ENCODE results near the gene PPP5C. TPM values are rescaled to one million over a fixed set of nuclear protein-coding genes. Genes with fewer than 3 reads are reported as not detected.
"Not testable (repeated sequence)": the region's sequence is repeated elsewhere in the genome, so short reads cannot be mapped to it uniquely, and the experiment has no call there.

The PPP5C gene
- total RNA-seq, 1 donor from 2014 or later, result 86.4 TPM

GRCh38 chr19:46311444-46311843 lies 35.4 kb upstream of the PPP5C start:
- TF ChIP-seq, protein P1, sequence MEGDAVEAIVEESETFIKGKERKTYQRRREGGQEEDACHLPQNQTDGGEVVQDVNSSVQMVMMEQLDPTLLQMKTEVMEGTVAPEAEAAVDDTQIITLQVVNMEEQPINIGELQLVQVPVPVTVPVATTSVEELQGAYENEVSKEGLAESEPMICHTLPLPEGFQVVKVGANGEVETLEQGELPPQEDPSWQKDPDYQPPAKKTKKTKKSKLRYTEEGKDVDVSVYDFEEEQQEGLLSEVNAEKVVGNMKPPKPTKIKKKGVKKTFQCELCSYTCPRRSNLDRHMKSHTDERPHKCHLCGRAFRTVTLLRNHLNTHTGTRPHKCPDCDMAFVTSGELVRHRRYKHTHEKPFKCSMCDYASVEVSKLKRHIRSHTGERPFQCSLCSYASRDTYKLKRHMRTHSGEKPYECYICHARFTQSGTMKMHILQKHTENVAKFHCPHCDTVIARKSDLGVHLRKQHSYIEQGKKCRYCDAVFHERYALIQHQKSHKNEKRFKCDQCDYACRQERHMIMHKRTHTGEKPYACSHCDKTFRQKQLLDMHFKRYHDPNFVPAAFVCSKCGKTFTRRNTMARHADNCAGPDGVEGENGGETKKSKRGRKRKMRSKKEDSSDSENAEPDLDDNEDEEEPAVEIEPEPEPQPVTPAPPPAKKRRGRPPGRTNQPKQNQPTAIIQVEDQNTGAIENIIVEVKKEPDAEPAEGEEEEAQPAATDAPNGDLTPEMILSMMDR (IDR thresholded peaks at IDR 0.05; ENCODE audit: unreplicated experiment), result no peak
- Mint-ChIP-seq H3K4me3 (no peak overlapping the region), H3K4me1 (no peaks in the 10 kb centered on the region), H3K27ac (no peak overlapping the region), H3K36me3 (peaks cover 55% of the 10 kb centered on the region), H3K9me3 (peaks cover 1% of the 10 kb centered on the region), H3K27me3 (ENCODE audit: low read depth) (no peaks in the 10 kb centered on the region)
- no peak for DNase-seq (ENCODE audit: low spot score in 2 of 2, unreplicated experiment in 2 of 2)

GRCh38 chr19:46313540-46314469 lies 33.1 kb upstream of the PPP5C start:
- H3K4me1 Mint-ChIP-seq; H3K27ac Mint-ChIP-seq; DNase-seq (ENCODE audit: low spot score in 2 of 2, unreplicated experiment in 2 of 2); H3K4me3 Mint-ChIP-seq; H3K27me3 Mint-ChIP-seq (ENCODE audit: low read depth); H3K9me3 Mint-ChIP-seq: not testable (repeated sequence)
- peaks cover 46% of the 10 kb centered on the region for H3K36me3 Mint-ChIP-seq

DNA sequence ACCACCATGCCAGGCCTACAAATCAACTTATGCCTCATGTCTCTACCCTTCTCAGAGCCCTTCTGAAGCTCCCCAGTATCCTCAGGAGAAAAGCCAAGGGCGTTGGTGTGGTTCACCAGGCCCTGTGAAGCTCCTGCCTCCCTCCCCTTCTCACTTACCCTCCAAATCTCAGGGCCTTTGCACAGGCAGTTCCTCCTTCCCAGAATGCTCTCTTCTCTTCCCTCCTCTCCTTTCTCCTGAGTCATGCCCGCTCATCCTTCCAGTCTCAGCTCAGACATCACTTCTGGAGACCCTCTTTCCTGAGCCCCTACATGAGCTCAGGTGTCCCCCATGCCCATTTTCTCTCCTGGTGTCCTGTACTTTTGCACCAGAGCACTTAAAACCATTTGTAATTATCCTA lies 29.5 kb upstream of the PPP5C start:
- no peak overlapping the region for H3K27ac Mint-ChIP-seq
- H3K4me1 Mint-ChIP-seq, result no peaks in the 10 kb centered on the region
- TF ChIP-seq, protein P1 (IDR thresholded peaks at IDR 0.05; ENCODE audit: unreplicated experiment), result no peak
- DNase-seq (ENCODE audit: low spot score in 2 of 2, unreplicated experiment in 2 of 2), result no peak
- H3K36me3 Mint-ChIP-seq, result peaks cover 36% of the 10 kb centered on the region
- no peak overlapping the region for H3K4me3 Mint-ChIP-seq
- no peaks in the 10 kb centered on the region for H3K9me3 Mint-ChIP-seq
- no peaks in the 10 kb centered on the region for H3K27me3 Mint-ChIP-seq (ENCODE audit: low read depth)

DNA sequence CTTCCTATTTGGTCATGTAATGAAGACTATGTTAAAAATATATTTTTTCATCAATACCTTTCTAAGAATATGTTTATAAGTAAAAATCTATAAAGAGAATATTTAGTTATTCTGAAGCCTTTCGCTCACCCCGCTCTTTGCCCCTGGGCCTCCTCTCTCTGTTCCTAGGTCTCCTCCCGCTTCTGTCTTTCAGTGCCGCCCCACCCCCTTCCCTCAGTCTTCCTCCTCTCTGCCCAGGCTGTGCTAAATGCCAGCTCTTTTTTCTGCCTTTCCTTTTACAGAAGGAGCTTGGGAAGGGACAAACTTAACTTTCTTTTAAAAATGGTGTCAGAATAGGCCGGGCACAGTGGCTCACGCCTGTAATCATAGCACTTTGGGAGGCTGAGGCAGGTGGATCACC lies 27.3 kb upstream of the PPP5C start:
- H3K36me3 Mint-ChIP-seq, result peaks cover 48% of the 10 kb centered on the region
- no peaks in the 10 kb centered on the region for H3K27me3 Mint-ChIP-seq (ENCODE audit: low read depth)
- TF ChIP-seq, protein P1 (IDR thresholded peaks at IDR 0.05; ENCODE audit: unreplicated experiment), result no peak
- no peaks in the 10 kb centered on the region for H3K4me1 Mint-ChIP-seq
- H3K9me3 Mint-ChIP-seq, result no peaks in the 10 kb centered on the region
- no peak overlapping the region for H3K27ac Mint-ChIP-seq
- DNase-seq (ENCODE audit: low spot score in 2 of 2, unreplicated experiment in 2 of 2), result no peak
- H3K4me3 Mint-ChIP-seq, result no peak overlapping the region

- Mint-ChIP-seq H3K4me1 (no peaks in the 10 kb centered on the region), H3K27me3 (ENCODE audit: low read depth) (no peaks in the 10 kb centered on the region), H3K27ac (no peak overlapping the region), H3K4me3 (no peak overlapping the region), H3K9me3 (peaks cover 4% of the 10 kb centered on the region), H3K36me3 (peaks cover 51% of the 10 kb centered on the region)
- TF ChIP-seq, protein P1 (IDR thresholded peaks at IDR 0.05; ENCODE audit: unreplicated experiment), result no peak
- no peak for DNase-seq (ENCODE audit: low spot score in 2 of 2, unreplicated experiment in 2 of 2)
Measured at GRCh38 chr19:46320559-46320958, 26.3 kb upstream of the PPP5C start.

DNA sequence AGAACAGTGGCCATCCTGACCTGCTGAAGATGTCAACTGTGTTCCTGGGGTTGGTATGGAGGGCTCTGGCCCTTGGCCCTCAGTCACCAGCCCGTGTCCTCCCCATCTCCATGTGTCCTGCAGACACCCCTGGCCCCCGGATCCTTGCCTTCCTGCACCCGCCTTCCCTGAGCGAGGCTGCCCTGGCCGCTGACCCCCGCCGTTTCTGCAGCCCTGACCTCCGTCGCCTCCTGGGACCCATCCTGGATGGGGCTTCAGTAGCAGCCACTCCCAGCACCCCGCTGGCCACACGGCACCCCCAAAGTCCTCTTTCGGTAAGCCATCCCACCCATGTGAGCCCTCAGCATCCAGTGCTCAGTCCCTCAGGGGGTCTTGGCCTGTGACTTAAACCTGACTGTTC lies 25.2 kb upstream of the PPP5C start:
- H3K27ac Mint-ChIP-seq, result no peak overlapping the region

GRCh38 chr19:46323227-46323626 lies 23.7 kb upstream of the PPP5C start:
- not testable (repeated sequence) for H3K27me3 Mint-ChIP-seq (ENCODE audit: low read depth); H3K4me1 Mint-ChIP-seq; H3K4me3 Mint-ChIP-seq; H3K27ac Mint-ChIP-seq; DNase-seq (ENCODE audit: low spot score in 2 of 2, unreplicated experiment in 2 of 2)
- Mint-ChIP-seq H3K9me3 (peaks cover 23% of the 10 kb centered on the region), H3K36me3 (peaks cover 63% of the 10 kb centered on the region)

More for the DNA sequence above, 25.2 kb upstream of the PPP5C start:
- H3K9me3 Mint-ChIP-seq, result peaks cover 15% of the 10 kb centered on the region
- no peak for DNase-seq (ENCODE audit: low spot score in 2 of 2, unreplicated experiment in 2 of 2)
- H3K4me3 Mint-ChIP-seq, result no peak overlapping the region
- no peaks in the 10 kb centered on the region for H3K4me1 Mint-ChIP-seq
- no peaks in the 10 kb centered on the region for H3K27me3 Mint-ChIP-seq (ENCODE audit: low read depth)
- peaks cover 58% of the 10 kb centered on the region for H3K36me3 Mint-ChIP-seq
- TF ChIP-seq, protein P1 (IDR thresholded peaks at IDR 0.05; ENCODE audit: unreplicated experiment), result no peak

Data from mesothelial cell of epicardium (in vitro differentiated cells).